Temporal lobe (tissue), 1 donor: Measurements from ENCODE around the gene MPC1L. TPM values are rescaled to one million over a fixed set of nuclear protein-coding genes. Genes with fewer than 3 reads are reported as not detected.

Experiments
- total RNA-seq: library from RNA; depleted of rRNA; stranded (reverse); fragments of >200 nt; gene quantifications from one replicate; pipeline ENCODE4 v1.2.3, GENCODE V29; 2014

MPC1L gene
- total RNA-seq, 1 donor from 2014 or later: not detected

Other genes starting within 250 kb of the MPC1L start
- gene ATP6AP2, start 42.5 kb upstream of the MPC1L start, total RNA-seq: 101 TPM
- gene CXorf38, start 24.1 kb downstream of the MPC1L start, total RNA-seq: 9.3 TPM
- 25.8 TPM for gene MED14, start 112.1 kb downstream of the MPC1L start, total RNA-seq